K562 (cell line): ENCODE data around the gene SIGLEC6. TPM values are rescaled to one million over a fixed set of nuclear protein-coding genes. Genes with fewer than 3 reads are reported as not detected.

ENCODE experiments used
- ESRRB ChIP-seq: fragments of 250-450 bp; sonication (Bioruptor Pico); IDR thresholded peaks from 2 replicates; pipeline ENCODE4 v1.5.0; 2020; ENCODE audit warnings: mild to moderate bottlenecking, moderate library complexity, borderline replicate concordance
- ETS2 ChIP-seq: IDR thresholded peaks from 2 replicates; pipeline ENCODE4 v1.6.1; 2016; ENCODE audit warnings: borderline replicate concordance, missing genetic modification characterization, mild to moderate bottlenecking, moderate library complexity, missing compliant biosample characterization; ENCODE audit not compliant: poor library complexity, severe bottlenecking
- FOXJ3 ChIP-seq: sonication (generic); formaldehyde crosslinking; IDR thresholded peaks from 2 replicates; pipeline ENCODE4 v1.4.0; 2020; ENCODE audit warnings: mild to moderate bottlenecking, missing genetic modification reagents
- HDAC8 ChIP-seq: fragments of 450-650 bp; IDR thresholded peaks from 2 replicates; pipeline ENCODE4 v1.6.1; 2016; ENCODE audit warnings: mild to moderate bottlenecking, missing genetic modification characterization, moderate library complexity, missing compliant biosample characterization
- LEF1 ChIP-seq: fragments of 450-650 bp; IDR thresholded peaks from 2 replicates; pipeline ENCODE4 v1.6.1; 2016; ENCODE audit warnings: mild to moderate bottlenecking
- NR4A1 ChIP-seq, 2 experiments: fragments of 250-450 bp in 1 of 2; fragments of 450-650 bp in 1 of 2; sonication (Bioruptor Pico) in 1 of 2; IDR thresholded peaks; 2 replicates each; pipeline versions ENCODE4 v1.4.0 to v1.6.1; 2016 to 2020; ENCODE audit warnings: mild to moderate bottlenecking in 2 of 2, missing compliant biosample characterization in 1 of 2, missing genetic modification characterization in 1 of 2, moderate library complexity in 1 of 2
- PURB ChIP-seq: sonication (generic); formaldehyde crosslinking; IDR thresholded peaks from 2 replicates; pipeline ENCODE4 v1.9.0; 2021; ENCODE audit warnings: low read depth, mild to moderate bottlenecking, missing genetic modification reagents
- SP1 ChIP-seq: sonication (generic); formaldehyde crosslinking; IDR thresholded peaks from 2 replicates; pipeline ENCODE4 v1.8.1; 2022; ENCODE audit warnings: mild to moderate bottlenecking, missing genetic modification reagents
- ZFP36 ChIP-seq: fragments of 150-350 bp; IDR thresholded peaks from 2 replicates; pipeline ENCODE4 v1.6.1; 2018; ENCODE audit warnings: low read length, low read depth; ENCODE audit not compliant: partially characterized antibody
- ZNF282 ChIP-seq: sonication (generic); formaldehyde crosslinking; IDR thresholded peaks from 2 replicates; pipeline ENCODE4 v1.8.1; 2023; ENCODE audit warnings: missing genetic modification reagents
- ZNF699 ChIP-seq: fragments of 250-450 bp; sonication (Bioruptor Pico); IDR thresholded peaks from 2 replicates; pipeline ENCODE4 v1.8.0; 2021; ENCODE audit warnings: mild to moderate bottlenecking, moderate library complexity; ENCODE audit not compliant: insufficient replicate concordance
- polyA plus RNA-seq, 8 experiments: library from polyadenylated mRNA; depleted of rRNA in 4 of 8; stranded (reverse) in 5 of 8; unstranded in 3 of 8; fragments of >200 nt; fragmentation: Nextera tagmentation in 2 of 8; fragmentation: Illumina TruSeq in 1 of 8; extraction: Ambion mirVana in 2 of 8; extraction: Trizol in 1 of 8; gene quantifications; 2 replicates each; pipeline versions ENCODE4 v1.2.1 to v1.2.3, GENCODE V29; 2011 to 2014; ENCODE audit warnings: inconsistent platforms in 1 of 8, missing spikeins in 1 of 8
- total RNA-seq, 7 experiments: library from RNA; depleted of rRNA in 6 of 7; stranded (reverse); fragments of >200 nt in 6 of 7; fragmentation: Illumina TruSeq in 2 of 7; extraction: Trizol in 2 of 7; gene quantifications; 2 replicates each; pipeline versions ENCODE4 v1.2.1 to v1.2.3, GENCODE V29; 2011 to 2021; ENCODE audit warnings: low replicate concordance in 1 of 7
- TF ChIP-seq, protein P1 (sequence below): sonication (generic); formaldehyde crosslinking; IDR thresholded peaks from 2 replicates; pipeline ENCODE4 v1.8.1; 2023; ENCODE audit warnings: mild to moderate bottlenecking, missing genetic modification reagents
- TF ChIP-seq, protein P2 (sequence below): sonication (generic); formaldehyde crosslinking; IDR thresholded peaks from 2 replicates; pipeline ENCODE4 v1.8.0; 2023; ENCODE audit warnings: missing genetic modification reagents, mild to moderate bottlenecking, borderline replicate concordance
- TF ChIP-seq, protein P3 (sequence below): fragments of 250-450 bp; sonication (Bioruptor Pico); IDR thresholded peaks from 2 replicates; pipeline ENCODE4 v1.4.0; 2020

Gene SIGLEC6
- total and polyA plus RNA-seq, 9 of the 15 experiments (the other 6 are each of a cell fraction or from before 2014, with no cell fraction given) = 0.03 to 17.5 (median 0.71) TPM

DNA sequence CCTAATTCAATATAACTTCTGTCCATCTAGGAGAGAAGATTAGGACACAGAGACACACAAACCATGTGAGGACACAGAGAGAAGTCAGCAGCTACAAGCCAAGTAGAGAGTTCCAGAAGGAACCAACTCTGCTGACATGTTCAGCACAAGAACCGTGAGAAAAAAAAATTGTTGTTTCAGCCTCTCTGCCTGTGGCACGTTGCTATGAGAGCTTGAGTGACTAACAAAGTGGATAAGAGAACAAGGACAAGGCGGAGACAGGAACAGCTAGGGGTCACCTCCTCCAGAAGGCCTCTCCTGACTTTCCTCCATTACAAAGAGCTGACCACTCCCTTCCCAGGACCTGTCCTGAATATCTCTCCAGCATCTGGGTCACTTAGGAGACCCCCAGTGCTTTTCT lies 24.3 kb downstream of the SIGLEC6 start (continued):
- TF ChIP-seq, protein P1, sequence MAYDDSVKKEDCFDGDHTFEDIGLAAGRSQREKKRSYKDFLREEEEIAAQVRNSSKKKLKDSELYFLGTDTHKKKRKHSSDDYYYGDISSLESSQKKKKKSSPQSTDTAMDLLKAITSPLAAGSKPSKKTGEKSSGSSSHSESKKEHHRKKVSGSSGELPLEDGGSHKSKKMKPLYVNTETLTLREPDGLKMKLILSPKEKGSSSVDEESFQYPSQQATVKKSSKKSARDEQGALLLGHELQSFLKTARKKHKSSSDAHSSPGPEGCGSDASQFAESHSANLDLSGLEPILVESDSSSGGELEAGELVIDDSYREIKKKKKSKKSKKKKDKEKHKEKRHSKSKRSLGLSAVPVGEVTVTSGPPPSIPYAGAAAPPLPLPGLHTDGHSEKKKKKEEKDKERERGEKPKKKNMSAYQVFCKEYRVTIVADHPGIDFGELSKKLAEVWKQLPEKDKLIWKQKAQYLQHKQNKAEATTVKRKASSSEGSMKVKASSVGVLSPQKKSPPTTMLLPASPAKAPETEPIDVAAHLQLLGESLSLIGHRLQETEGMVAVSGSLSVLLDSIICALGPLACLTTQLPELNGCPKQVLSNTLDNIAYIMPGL (CRISPR knock-in tag) = no peak
- TF ChIP-seq ZNF282 (CRISPR knock-in tag) = no peak
- TF ChIP-seq, protein P2, sequence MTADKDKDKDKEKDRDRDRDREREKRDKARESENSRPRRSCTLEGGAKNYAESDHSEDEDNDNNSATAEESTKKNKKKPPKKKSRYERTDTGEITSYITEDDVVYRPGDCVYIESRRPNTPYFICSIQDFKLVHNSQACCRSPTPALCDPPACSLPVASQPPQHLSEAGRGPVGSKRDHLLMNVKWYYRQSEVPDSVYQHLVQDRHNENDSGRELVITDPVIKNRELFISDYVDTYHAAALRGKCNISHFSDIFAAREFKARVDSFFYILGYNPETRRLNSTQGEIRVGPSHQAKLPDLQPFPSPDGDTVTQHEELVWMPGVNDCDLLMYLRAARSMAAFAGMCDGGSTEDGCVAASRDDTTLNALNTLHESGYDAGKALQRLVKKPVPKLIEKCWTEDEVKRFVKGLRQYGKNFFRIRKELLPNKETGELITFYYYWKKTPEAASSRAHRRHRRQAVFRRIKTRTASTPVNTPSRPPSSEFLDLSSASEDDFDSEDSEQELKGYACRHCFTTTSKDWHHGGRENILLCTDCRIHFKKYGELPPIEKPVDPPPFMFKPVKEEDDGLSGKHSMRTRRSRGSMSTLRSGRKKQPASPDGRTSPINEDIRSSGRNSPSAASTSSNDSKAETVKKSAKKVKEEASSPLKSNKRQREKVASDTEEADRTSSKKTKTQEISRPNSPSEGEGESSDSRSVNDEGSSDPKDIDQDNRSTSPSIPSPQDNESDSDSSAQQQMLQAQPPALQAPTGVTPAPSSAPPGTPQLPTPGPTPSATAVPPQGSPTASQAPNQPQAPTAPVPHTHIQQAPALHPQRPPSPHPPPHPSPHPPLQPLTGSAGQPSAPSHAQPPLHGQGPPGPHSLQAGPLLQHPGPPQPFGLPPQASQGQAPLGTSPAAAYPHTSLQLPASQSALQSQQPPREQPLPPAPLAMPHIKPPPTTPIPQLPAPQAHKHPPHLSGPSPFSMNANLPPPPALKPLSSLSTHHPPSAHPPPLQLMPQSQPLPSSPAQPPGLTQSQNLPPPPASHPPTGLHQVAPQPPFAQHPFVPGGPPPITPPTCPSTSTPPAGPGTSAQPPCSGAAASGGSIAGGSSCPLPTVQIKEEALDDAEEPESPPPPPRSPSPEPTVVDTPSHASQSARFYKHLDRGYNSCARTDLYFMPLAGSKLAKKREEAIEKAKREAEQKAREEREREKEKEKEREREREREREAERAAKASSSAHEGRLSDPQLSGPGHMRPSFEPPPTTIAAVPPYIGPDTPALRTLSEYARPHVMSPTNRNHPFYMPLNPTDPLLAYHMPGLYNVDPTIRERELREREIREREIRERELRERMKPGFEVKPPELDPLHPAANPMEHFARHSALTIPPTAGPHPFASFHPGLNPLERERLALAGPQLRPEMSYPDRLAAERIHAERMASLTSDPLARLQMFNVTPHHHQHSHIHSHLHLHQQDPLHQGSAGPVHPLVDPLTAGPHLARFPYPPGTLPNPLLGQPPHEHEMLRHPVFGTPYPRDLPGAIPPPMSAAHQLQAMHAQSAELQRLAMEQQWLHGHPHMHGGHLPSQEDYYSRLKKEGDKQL = no peak
- TF ChIP-seq FOXJ3 (CRISPR knock-in tag) = no peak
- TF ChIP-seq ZFP36 = peak; percentile 93
- no peak for TF ChIP-seq ZNF699 (CRISPR knock-in tag)
- no peak for TF ChIP-seq ETS2 (tag)
- no peak for TF ChIP-seq ESRRB
- TF ChIP-seq NR4A1 (CRISPR knock-in tag; IDR thresholded peaks at IDR 0.05) = no peak
- TF ChIP-seq NR4A1 (tag; IDR thresholded peaks at IDR 0.05) = no peak
- TF ChIP-seq SP1 (CRISPR knock-in tag) = no peak
- no peak for TF ChIP-seq LEF1
- no peak for TF ChIP-seq HDAC8
- TF ChIP-seq, protein P3, sequence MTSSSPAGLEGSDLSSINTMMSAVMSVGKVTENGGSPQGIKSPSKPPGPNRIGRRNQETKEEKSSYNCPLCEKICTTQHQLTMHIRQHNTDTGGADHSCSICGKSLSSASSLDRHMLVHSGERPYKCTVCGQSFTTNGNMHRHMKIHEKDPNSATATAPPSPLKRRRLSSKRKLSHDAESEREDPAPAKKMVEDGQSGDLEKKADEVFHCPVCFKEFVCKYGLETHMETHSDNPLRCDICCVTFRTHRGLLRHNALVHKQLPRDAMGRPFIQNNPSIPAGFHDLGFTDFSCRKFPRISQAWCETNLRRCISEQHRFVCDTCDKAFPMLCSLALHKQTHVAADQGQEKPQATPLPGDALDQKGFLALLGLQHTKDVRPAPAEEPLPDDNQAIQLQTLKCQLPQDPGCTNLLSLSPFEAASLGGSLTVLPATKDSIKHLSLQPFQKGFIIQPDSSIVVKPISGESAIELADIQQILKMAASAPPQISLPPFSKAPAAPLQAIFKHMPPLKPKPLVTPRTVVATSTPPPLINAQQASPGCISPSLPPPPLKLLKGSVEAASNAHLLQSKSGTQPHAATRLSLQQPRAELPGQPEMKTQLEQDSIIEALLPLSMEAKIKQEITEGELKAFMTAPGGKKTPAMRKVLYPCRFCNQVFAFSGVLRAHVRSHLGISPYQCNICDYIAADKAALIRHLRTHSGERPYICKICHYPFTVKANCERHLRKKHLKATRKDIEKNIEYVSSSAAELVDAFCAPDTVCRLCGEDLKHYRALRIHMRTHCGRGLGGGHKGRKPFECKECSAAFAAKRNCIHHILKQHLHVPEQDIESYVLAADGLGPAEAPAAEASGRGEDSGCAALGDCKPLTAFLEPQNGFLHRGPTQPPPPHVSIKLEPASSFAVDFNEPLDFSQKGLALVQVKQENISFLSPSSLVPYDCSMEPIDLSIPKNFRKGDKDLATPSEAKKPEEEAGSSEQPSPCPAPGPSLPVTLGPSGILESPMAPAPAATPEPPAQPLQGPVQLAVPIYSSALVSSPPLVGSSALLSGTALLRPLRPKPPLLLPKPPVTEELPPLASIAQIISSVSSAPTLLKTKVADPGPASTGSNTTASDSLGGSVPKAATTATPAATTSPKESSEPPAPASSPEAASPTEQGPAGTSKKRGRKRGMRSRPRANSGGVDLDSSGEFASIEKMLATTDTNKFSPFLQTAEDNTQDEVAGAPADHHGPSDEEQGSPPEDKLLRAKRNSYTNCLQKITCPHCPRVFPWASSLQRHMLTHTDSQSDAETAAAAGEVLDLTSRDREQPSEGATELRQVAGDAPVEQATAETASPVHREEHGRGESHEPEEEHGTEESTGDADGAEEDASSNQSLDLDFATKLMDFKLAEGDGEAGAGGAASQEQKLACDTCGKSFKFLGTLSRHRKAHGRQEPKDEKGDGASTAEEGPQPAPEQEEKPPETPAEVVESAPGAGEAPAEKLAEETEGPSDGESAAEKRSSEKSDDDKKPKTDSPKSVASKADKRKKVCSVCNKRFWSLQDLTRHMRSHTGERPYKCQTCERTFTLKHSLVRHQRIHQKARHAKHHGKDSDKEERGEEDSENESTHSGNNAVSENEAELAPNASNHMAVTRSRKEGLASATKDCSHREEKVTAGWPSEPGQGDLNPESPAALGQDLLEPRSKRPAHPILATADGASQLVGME (CRISPR knock-in tag) = 0 out of 2 replicates have a peak, but pooled peaks have one; percentile 13
- TF ChIP-seq PURB (CRISPR knock-in tag) = no peak
